NOMO-1 (cell line): ENCODE measurements around the gene RANBP3.

Source experiments
- DNase-seq, 2 experiments: peaks; one replicate each; lab custom pipeline; 2025; ENCODE audit not compliant: unreplicated experiment in 2 of 2; lab: John Stamatoyannopoulos, UW

RANBP3 gene

GRCh38 chr19:5953030-5953589 is 24.8 kb downstream of the RANBP3 start:
- DNase-seq, result peak in 1 of 2 experiments; percentile 2

DNA sequence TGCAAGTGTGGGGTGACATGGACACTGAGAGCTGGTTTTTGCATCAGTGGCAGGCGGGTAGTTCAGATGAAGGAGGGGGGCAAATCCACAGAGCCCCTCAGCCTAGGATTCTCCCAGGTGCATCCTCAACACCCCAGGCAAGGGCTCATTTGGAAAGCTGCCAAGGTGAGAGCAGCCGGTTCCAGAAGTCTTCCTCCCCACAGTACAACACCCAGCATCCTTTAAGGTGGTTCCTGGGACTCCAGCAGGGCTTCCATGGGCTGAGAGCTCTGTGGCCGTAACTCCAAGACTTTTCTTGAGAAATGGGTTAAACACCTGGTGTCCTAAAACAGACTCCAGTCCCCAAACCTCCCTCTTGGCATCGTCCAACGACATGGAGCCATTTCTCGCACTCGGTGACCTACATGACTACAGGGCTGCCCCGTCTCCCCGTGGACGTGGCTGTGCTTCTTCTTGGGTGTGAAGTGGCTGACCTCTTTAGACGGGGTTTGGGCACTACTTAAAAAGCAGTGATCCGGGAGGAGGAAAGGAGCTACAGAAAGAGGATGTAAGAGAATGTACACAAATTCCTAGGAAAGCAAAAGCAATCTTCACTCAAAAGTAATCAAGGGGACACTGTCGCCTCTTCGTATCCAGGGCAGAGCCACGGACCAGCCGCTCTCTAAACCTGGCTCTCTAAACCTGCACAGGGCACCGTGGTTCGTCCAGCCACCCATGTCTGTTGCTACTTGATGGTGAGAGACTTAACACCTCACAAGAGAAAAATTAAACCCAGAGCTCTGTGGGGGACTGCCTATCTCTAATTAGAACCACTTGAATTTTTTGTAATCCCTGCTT is 25.5 kb downstream of the RANBP3 start:
- no peak for DNase-seq

GRCh38 chr19:5951338-5951861 is 26.5 kb downstream of the RANBP3 start:
- DNase-seq, result peak; percentile 15 to 45

DNA sequence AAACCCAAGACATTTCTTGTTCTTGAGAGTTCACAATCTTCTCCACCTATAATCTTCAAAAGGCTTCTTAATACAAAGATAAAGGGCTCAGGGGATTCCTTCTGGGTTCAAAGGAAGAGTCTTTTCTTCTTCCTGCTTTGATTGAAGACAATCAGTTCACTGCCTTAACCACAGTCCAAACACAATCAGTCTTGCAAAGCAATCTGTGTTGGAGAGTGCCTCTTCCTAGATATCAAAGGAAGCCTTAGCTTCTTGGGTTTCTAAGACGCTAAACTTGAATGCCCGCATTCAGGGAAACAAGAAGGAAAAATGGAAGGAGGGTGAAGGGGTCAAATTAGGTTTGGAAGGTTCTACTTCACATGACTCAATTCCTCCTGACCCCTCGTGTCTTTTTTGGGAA is 27.2 kb downstream of the RANBP3 start:
- DNase-seq, result no peak

DNA sequence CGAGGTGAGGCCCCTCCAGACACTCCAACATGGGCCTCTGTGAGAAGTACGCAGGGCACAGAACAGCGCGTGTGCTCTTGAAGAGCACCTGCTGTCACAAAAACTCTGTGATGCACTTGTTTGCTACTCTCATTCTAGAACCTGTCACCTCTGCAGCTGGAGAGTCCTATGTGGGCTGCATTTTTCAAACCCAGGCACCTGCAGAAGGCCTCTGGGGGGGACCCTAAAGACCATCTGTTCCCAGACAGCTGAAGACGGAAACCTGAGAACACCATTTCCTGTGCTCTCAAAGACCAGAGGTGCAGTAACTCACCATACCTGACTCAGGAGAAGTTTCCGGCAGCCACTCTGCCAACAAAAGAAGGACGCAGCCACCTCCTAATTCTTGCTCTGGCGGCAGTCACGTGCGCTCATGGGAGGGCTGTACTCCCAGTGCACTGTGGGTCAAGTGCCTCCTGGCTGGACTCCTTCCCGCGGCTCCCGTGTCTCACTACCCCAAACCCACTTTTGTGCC is 28.1 kb downstream of the RANBP3 start:
- DNase-seq, result no peak

GRCh38 chr19:5948752-5949564 is 29.0 kb downstream of the RANBP3 start:
- DNase-seq, result no peak

DNA sequence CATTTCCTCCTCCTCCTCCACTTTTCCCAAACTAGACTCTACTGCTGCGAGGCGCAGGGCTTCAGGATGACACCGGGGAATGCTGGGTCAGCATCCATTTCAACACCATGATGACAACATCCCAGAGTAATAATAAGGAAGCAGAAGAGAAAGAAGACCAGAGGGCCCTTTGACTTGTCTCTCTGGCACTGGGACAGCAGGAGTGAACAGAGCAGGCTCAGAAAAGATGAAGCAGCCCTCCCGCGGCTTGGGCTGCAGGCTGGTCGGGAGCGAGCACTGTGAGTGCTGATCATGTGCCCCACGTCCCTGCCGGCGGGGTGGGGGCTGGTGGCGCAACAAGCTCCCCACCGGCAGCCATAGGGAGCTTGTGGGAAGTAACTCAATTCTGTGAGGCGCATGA is 30.5 kb downstream of the RANBP3 start:
- no peak for DNase-seq

DNA sequence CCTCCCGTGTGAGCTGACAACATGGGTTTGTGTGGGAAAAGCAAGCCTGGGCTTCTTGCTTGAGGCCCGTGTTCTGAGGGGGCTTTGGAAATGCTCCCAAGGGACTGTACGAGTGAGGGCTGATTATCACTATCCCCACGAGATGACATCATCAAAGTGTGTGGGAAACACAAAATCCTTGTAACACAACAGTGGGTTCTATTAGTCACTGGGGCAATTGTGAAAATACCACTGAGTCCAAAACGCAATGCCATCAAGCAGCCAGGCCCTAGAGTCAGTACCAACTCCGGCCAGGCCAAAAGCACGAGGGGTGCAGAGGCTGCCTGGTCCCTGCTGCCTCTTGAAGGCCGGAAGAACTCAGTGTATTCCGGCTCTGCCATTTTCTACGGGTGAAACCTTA is 34.3 kb downstream of the RANBP3 start:
- no peak for DNase-seq

DNA sequence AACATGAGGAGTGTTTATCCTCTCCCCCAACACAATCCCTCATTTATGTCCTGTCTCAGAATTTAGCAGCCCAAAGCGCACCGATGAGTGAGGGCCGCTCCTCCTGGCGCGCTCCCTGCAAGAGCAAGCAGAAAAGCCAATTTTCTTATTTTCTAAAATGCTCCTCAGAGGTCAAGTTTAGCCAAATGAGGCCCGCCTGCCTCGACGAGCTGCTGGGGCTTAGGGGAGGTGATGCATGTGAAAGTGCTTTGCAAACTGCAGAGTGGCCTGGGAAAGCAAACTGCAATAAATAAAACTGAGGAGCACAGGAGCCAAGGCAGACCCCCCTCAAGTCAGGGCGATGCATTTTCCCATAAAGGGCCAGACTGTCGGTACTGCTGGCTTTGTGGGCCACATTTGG is 34.9 kb downstream of the RANBP3 start:
- DNase-seq, result no peak

DNA sequence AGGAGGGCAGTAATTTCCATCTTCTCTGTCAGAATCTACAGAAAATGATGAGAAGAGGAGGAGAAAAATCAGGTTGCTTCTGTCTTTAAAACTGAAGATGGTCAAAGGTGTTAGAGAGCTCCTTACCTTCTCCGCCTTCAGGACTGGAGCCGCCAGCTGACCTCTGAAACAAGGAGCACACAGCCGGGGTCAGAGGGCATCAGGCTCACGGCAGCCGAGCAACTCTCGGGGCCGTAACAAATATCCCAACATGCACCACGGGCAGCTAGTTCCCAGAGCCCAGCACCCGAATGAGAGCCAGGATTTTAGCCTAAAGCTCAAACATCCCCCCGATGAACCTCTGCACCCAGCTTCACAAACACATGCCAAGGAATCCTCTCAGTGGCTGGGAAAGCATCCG is 36.3 kb downstream of the RANBP3 start:
- DNase-seq, result no peak

DNA sequence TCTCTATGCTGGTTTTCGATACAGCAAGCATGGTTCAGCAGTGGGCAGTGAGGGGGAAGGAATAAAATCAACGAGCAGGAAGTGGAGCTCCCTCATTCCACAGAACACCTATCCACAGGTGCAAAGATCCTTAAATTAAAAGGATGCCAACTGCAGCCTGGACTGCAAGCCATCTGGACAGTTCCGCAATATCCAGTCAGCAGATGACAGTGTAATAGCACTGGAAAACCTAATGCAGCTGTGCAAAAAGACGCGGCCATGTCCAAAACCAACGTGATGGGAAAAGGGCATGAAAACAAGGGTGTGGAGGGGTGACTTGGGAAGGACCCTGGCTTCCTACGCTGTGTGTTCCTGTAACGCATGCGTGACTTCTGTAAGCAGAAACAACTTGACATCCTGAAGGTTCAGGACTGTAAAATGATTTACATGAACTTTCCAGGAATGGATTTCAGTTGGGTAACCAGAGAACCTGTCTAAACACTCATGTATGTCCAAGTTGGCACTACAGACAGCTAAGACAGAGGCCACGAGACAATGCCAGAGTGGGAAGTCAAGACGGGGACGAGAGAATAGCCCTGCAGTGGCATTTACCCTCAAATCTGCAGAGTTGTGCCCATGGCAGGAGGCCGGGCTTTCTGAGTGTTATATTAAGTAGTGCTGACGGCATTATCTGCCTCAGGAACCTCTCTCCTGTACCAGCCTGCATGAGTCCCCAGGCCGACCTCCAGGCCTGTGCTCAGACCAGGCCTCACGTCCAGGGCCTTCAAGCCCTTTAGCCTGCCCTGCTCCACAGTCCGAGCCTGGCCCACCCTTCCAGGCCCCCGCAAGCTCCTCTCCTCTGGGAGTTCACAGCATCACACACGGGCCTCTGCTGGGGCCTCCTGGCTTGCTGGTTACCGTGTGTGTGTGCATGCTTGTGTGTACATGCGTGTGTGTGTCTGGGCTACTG is 37.4 kb downstream of the RANBP3 start:
- DNase-seq, result no peak

DNA sequence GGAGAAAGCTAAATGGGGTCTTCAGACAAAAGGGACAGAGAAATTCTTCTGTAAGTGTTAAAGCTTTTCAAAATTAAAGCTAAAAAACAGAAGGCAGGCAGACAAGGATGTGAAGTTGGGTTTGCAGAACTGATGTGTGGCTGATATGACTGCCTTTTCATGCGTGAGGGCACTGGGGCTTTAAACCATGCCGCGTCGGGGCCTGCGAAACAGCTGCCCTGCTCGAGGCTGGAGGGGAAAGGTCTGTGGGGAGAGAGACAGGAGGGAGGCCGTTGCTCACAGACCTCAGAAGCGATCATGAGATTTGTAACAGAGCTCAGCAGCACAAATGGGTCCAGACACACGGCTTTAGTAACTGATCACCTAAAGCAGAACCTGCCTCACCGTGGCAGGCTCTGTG is 40.4 kb downstream of the RANBP3 start:
- DNase-seq, result no peak

- DNase-seq, result no peak
Measured at GRCh38 chr19:5936292-5936592, 41.7 kb downstream of the RANBP3 start.

GRCh38 chr19:5935473-5936291 is 42.3 kb downstream of the RANBP3 start:
- DNase-seq, result no peak

DNA sequence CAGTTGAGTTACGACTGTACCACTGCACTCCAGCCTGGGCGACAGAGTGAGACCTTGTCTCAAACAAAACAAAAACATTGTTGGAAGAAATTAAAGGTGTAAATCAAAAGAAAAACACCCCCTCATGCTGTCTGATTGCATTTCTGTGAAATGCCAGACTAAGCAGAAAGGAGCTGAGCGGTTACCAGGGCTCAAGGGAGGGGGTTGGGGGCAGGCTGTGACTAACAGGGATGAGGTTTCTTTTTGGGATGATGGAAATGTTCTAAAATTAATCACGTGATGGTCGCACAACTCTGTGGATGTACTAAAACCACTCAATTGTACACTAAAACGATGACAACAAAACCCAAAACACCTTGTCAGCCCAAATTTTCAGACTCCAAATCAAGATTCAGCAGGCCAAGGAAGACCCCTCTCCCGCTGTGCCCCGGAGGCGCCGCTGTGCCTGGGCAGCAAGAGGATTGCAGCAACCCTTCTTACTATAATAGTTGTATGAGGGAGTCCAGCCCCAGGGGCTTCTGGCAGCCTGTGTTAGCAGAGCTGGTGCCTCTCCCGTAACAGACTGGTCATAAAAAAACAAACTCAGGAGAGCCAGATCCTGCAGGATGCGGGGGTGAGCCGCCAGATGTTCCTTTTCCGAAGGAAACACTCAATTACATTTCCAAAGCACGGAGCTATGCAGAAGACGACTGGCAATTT is 43.0 kb downstream of the RANBP3 start:
- DNase-seq, result no peak

- DNase-seq, result no peak
Measured at GRCh38 chr19:5934069-5934401, 43.9 kb downstream of the RANBP3 start.

DNA sequence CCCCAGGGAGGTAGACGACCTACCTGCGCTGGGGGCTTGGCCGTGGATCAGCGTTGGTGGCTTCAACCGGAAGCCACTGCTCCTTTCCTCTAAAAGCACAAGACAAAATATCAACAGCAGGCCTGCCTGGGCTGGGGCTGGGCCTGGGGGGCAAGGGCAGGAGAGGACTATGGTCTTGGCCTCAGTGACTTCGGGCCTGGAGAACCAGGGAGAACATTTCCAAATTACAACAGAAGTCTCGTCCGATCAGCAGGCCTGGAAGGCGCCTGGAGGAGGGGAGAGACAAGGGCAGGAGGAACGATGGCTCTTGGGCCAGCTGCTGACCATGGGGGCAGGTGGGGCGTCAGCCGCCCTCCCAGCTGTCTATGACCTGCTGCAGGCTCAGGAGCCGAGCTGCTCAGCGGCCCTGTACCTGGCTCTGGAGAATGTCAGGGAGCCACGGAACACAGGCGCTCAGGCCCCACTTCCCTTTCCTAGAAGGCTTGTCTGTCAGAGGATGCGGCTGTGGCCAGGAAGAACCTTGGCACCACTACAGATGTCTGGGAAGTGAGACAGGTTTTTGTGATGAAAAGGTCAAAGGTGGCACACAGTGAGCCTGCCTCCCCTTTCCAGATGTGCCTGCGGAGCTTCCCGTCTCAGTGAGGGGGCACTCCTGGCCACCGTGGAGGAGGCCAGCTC is 44.4 kb downstream of the RANBP3 start:
- DNase-seq, result no peak

- DNase-seq, result no peak
Measured at GRCh38 chr19:5932609-5933262, 45.2 kb downstream of the RANBP3 start.
